Measurements from ENCODE around the gene CHD6. TPM values are rescaled to one million over a fixed set of nuclear protein-coding genes. Genes with fewer than 3 reads are reported as not detected.

The CHD6 gene
- total and polyA plus RNA-seq, 8 donors, result 9.8 to 32.6 (median 19.5) TPM

DNA sequence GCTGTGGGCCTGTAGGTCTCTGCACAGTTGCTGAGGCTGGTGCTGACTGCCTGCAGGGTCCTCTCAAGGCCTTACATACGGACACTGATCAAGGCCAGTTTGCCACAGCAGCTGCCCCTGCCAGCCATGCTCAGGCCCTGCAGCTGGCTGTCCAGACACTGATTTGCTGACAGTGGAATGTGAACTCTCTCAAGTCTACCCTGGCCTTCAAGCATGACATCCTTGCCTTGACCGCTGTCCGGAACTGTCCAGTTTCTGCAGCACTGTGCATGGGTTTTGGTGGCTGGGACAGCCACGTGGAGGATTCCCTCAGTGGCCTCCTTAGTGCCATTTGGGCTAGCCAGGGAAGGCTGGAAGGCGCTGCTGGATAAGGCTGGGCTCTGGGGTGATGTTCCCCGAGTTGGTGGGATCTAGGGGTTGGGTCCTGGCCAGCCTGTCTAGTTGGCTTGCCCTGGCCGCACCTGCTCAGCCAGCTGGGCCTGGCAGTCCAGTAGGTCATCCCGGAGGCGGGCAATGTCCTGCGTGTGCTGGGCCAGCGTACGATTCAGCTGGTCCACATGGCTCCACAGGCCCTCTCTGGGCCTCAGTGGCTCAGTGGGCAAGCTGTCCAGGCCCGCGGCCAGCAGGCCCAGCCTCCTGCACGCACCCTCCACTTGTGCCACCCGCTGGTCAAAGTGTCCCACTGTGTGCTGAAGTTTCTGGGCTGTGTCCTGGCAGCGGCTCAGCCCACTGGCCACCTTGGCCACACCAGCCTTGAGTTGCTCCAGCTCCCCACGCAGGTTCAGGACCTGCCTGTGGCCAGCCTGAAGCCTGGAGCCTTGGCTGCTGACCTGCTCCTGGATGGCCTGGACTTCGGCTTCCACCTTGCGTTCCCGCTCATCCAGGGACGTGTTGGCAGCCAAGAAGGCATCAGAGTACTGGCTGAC lies 257.1 kb downstream of the CHD6 start:
- TF ChIP-seq, protein P1, sequence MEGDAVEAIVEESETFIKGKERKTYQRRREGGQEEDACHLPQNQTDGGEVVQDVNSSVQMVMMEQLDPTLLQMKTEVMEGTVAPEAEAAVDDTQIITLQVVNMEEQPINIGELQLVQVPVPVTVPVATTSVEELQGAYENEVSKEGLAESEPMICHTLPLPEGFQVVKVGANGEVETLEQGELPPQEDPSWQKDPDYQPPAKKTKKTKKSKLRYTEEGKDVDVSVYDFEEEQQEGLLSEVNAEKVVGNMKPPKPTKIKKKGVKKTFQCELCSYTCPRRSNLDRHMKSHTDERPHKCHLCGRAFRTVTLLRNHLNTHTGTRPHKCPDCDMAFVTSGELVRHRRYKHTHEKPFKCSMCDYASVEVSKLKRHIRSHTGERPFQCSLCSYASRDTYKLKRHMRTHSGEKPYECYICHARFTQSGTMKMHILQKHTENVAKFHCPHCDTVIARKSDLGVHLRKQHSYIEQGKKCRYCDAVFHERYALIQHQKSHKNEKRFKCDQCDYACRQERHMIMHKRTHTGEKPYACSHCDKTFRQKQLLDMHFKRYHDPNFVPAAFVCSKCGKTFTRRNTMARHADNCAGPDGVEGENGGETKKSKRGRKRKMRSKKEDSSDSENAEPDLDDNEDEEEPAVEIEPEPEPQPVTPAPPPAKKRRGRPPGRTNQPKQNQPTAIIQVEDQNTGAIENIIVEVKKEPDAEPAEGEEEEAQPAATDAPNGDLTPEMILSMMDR (IDR thresholded peaks at IDR 0.05), result no peak
- Histone ChIP-seq H3K36me3 (peaks cover 0 to 7% (median 0%) of the 10 kb centered on the region in 3 donors), H3K27me3 (peaks cover 0 to 13% (median 0%) of the 10 kb centered on the region in 4 donors), H3K9me3 (no peaks in the 10 kb centered on the region), H3K4me3 (no peak overlapping the region), H3K27ac (no peak overlapping the region), H3K4me1 (no peaks in the 10 kb centered on the region)
- 90 to 91% methylated on average over 22 of the region's 22 CpGs for WGBS, 2 donors
- DNase-seq (no peak), ATAC-seq (peak in 2 of 4 donors; percentile 3 to 13), FAIRE-seq (no peak)
- intact Hi-C loops (cut with DNase I), result no loop called here

DNA sequence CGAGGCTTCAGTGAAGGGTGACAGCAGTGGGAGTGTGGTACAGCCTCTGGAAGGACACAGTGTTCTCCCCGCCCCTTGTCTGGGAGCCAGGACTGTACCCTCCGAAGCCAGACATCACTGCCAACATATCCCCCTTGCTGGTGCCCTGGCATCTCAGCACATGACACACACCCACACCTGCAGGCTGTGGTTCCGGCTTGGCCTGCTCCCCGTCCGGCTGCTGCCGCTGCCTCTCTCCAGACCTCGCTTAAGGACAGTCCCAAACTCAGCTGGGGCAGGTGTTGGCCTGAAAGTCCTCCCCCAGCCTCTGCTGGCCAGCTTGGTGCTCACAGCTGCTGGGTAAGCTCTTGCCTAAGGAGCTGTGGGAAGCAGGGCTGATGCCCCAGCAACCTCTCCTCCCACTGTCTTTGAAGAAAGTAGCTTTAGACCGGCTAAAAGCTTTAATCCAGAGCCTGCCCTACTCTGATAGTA lies 258.6 kb downstream of the CHD6 start:
- Histone ChIP-seq H3K9me3 (no peaks in the 10 kb centered on the region), H3K4me1 (no peaks in the 10 kb centered on the region), H3K36me3 (peaks cover 0 to 7% (median 0%) of the 10 kb centered on the region in 3 donors), H3K27ac (no peak overlapping the region), H3K27me3 (no peaks in the 10 kb centered on the region), H3K4me3 (no peak overlapping the region)
- ATAC-seq (no peak), DNase-seq (no peak), FAIRE-seq (no peak)
- intact Hi-C loops (cut with DNase I), result no loop called here
- 86 to 90% methylated on average over 9 of the region's 9 CpGs for WGBS, 2 donors
- TF ChIP-seq, protein P1 (IDR thresholded peaks at IDR 0.05), result no peak

DNA sequence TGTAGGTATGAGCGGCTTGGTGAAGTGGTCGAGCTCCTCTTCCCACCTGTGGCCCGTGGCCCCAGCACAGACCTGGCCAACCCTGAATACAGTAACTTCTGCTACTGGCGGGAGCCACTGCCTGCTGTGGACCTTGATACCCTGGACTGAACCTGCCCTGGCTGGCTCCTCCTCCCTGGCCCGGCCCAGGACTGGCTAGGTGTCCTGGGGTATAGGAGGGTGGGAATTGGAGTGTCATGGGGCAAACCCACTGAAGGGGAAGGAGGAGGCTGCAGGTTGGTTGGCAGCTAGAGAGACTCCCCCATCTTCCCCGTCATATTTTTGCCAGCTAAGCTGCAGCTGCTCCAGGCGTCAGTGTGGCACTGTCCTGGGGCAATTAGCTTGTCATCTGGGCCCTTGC lies 259.5 kb downstream of the CHD6 start:
- Histone ChIP-seq H3K36me3 (peaks cover 0 to 7% (median 0%) of the 10 kb centered on the region in 3 donors), H3K4me3 (no peak overlapping the region), H3K27ac (no peak overlapping the region), H3K9me3 (no peaks in the 10 kb centered on the region), H3K4me1 (no peaks in the 10 kb centered on the region), H3K27me3 (no peaks in the 10 kb centered on the region)
- DNase-seq (peak in 1 of 6 donors; percentile 50), ATAC-seq (no peak), FAIRE-seq (no peak)
- WGBS, 2 donors, result 78 to 86% methylated on average over 7 of the region's 7 CpGs
- TF ChIP-seq, protein P1 (IDR thresholded peaks at IDR 0.05), result no peak
- intact Hi-C loops (cut with DNase I), result no loop called here

DNA sequence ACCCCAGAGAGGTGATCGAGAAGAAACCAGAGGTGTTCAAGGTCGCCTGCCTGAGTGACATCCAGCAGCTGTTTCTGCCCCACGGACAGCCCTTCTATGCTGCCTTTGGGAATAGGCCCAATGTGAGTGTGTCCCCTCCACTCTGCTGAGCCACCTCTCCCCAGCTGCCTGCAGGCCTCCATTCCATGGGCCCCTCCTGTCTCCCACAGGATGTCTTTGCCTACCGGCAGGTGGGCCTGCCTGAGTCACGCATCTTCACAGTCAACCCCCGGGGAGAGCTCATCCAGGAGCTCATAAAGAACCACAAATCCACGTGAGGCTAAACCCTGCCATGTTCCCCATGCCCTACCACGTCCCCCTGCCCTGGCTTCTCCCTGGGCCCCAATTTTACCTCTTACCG lies 259.9 kb downstream of the CHD6 start:
- TF ChIP-seq, protein P1 (IDR thresholded peaks at IDR 0.05), result no peak
- no peak overlapping the region for H3K4me3 ChIP-seq
- 77 to 88% methylated on average over 8 to 9 of the region's 9 CpGs for WGBS, 2 donors
- no peaks in the 10 kb centered on the region for H3K27me3 ChIP-seq
- no peaks in the 10 kb centered on the region for H3K4me1 ChIP-seq
- peak in 1 of 6 donors; percentile 42 for DNase-seq
- H3K9me3 ChIP-seq, result no peaks in the 10 kb centered on the region
- peaks cover 0 to 7% (median 0%) of the 10 kb centered on the region in 3 donors for H3K36me3 ChIP-seq
- H3K27ac ChIP-seq, result no peak overlapping the region
- no peak for ATAC-seq
- intact Hi-C loops (cut with DNase I), result no loop called here
- no peak for FAIRE-seq

Measured in pancreas (tissue), 10 donors.